A172 (cell line): ENCODE measurements around the gene JARID2. TPM values are rescaled to one million over a fixed set of nuclear protein-coding genes. Genes with fewer than 3 reads are reported as not detected.

Experiments used
- DNase-seq: peaks from one replicate; pipeline ENCODE4 v3.0.0-alpha.2; 2015; ENCODE audit warnings: low spot score
- total RNA-seq: library from RNA; depleted of rRNA; stranded (reverse); fragments of >200 nt; shearing (Covaris generic); gene quantifications from 2 replicates; pipeline ENCODE4 v1.2.3, GENCODE V29; 2014

The JARID2 gene
- total RNA-seq, 1 experiment from 2014 or later = 5.4 TPM

DNA sequence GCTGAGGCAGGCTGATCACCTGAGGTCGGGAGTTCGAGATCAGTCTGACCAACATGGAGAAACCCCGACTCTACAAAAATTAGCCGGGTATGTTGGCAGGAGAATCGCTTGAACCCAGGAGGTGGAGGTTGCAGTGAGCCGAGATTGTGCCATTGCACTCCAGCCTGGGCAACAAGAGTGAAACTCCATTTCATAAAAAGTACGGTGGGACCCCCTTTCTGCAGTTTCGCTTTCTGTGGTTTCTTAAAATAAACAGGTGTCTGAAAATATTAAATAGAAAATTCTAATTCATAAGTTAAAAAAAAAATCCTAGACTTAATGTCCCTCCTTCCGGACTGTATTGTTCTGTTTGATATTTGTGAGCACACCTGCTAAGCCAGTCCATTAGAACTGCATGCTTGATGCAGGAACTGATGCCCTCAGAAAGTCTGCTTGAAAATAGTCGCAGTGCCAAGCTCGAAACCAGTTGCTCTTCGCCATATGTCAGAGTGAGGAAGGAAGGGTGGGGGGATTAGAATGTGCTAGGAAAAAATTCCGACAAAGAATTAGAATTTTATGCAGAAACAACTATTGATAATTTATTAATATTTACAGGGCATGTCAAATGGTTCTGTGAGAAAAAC, 85.9 kb downstream of the JARID2 start:
- no peak for DNase-seq

DNA sequence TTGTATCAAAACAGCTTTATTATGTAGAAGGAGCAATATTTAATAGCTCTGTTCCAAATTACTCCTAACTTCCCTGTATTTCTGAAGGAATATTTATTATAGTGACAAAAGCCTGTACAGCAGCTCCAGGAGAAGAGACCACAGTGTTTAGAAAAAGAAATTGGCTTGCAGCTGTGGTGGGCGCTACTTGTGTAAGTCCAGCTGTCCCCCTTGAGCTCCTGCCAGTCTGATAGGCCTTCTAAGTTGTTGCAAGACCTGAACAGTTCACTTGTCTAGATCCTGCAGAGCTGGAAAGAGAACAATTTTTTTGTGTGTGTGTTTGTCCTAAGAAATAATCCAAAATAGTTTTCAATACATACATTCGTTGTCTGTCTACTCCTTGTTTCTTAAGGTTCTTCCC, 86.6 kb downstream of the JARID2 start:
- DNase-seq = no peak

DNA sequence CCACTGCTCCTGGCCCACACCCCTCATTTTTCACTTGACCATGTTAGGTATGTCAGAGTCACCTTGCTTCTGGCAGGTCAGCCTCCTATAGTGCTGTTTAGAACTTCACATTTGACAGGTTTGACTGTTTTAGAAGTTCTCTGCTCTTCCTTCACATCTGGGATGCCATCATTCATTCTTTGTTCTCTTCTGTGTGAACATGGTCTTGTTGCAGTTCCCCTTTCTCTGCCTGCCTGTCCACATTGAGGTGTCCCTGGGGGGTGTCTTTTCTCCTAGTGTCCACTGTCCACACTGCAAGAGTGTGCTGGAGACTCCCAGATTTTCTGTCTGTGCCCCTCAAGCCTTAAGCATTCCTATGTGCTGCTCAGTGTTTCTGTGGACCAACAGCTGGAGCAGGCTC, 89.5 kb downstream of the JARID2 start:
- DNase-seq = no peak

- no peak for DNase-seq
Measured at GRCh38 chr6:15335916-15336315, 90.0 kb downstream of the JARID2 start.

DNA sequence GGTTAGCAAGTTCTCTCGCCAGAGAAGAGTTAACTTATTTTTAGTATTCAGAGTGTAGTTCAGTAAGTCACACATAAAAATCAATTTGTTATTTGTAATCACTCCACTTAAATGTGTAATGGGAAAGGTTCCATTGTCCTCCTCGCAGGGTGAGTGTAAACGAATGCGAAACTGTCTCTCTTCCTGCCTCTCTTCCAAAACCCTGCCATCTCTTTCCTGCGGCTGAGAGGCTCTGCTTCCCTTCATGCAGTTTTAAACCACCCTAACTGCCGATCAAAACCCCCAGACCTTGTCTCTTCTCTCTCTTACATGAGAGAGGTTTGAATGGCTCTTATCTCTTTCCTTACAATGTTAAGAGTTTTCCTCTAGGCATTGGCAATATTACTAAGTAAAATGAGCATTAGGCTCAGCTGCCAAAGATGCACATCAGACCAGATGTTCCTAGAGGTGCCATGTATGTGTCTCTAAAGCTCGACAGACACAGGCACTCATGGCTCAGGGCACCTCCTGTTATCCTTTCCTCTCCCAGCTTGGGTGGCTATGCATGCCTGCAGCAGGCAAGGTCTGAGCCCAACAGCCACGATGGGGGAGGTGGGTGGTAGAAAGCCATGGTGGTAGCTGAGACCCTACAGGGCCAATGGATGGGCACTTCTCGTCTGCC, 91.2 kb downstream of the JARID2 start:
- no peak for DNase-seq

DNA sequence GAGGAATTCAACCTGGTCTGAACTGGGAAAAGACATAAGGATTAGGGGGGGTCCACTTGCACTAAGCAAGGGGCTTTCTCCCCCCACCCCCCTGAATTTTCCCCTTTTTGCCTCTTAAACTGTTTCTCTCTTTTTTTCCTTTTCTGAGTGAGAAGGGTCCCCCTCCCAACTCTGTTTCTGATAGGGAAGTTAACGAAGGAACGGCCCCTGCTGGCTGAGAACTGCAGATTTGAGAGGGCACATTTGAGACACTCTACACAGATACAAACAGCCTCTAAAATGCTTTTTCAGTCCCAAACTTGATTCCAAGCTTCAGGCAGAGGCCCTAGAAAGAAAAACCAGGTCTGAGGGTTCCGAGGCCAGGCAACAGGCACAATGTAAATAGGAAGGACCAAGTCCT, 91.7 kb downstream of the JARID2 start:
- no peak for DNase-seq

GRCh38 chr6:15338476-15338875, 92.6 kb downstream of the JARID2 start:
- no peak for DNase-seq

DNA sequence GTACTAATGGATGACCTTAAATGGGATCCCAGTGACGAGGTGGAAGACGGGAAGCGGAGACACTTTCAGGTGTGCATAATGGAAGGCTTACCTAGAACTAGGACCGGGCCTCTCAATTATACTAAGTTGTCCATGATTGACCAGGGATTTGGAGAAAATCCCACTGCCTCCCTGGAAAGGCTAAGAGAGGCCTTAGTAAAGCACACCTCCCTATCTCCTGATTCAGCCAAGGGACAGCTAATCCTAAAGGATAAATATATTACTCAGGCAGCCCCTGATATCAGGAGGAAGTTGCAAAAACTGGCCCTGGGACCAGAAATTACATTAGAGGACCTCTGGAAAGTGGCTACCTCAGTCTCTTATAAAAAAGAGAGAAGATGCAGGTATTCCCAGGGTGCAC, 93.2 kb downstream of the JARID2 start:
- DNase-seq = no peak

- DNase-seq = no peak
Measured at GRCh38 chr6:15340105-15340601, 94.3 kb downstream of the JARID2 start.

GRCh38 chr6:15340775-15341174, 94.9 kb downstream of the JARID2 start:
- DNase-seq = no peak

- no peak for DNase-seq
Measured at GRCh38 chr6:15341311-15342001, 95.6 kb downstream of the JARID2 start.

GRCh38 chr6:15342114-15342513, 96.2 kb downstream of the JARID2 start:
- DNase-seq = no peak

DNA sequence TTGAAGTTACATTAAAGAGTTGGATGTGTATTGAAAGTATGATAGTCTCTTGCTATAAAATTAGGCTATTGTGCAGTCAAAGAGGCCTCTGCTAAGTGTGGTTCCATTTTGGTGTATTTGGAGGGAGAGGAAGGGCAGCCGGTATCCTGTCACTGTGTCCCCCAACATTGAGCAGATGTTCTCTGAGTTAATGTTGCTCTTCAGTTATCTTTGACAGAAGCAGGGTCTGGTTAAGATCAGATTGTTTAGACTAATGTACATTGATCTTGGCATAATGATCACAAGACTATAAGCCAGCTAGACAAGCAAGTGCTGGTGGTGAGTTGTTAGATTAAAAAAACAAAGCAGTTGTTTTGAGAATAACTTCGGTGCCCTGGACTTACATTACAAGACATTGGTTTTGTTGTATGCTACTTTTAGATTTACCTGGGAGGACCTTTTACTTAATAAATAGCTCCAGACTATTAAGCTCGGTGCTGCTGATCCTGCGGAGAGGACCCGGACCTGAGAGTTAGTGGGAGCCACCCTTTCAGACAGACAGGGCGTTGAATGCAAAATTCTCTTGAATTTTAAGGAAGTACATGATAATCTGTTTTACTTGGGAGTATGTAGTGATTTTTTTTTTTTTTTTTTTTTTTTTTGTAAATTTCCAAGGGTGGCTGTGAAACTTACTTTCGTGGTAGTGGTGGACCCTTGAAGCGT, 97.8 kb downstream of the JARID2 start:
- DNase-seq = no peak

GRCh38 chr6:15344192-15344519, 98.3 kb downstream of the JARID2 start:
- DNase-seq = no peak

DNA sequence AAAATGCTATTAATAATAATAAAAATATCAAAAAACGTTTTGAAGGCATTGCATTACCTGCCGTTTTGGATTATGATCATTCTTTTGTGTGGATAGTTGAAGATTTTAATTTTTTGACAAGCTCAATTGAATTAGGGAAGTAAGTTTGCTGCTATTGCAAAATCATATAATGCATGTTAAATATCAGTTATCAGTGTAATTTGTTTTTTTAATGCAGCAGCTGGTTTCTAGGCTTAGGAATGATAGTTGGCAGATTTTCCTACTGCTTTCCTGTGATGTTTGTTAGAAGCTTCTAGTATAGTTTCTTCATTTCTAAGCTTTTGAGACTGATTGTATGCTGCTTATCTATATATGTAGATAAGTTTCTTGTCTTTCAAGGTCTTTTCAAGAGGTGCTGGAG, 99.0 kb downstream of the JARID2 start:
- DNase-seq = no peak

- no peak for DNase-seq
Measured at GRCh38 chr6:15346315-15346714, 100.4 kb downstream of the JARID2 start.

GRCh38 chr6:15348528-15348927, 102.7 kb downstream of the JARID2 start:
- DNase-seq = no peak

GRCh38 chr6:15349379-15349778, 103.5 kb downstream of the JARID2 start:
- DNase-seq = no peak

DNA sequence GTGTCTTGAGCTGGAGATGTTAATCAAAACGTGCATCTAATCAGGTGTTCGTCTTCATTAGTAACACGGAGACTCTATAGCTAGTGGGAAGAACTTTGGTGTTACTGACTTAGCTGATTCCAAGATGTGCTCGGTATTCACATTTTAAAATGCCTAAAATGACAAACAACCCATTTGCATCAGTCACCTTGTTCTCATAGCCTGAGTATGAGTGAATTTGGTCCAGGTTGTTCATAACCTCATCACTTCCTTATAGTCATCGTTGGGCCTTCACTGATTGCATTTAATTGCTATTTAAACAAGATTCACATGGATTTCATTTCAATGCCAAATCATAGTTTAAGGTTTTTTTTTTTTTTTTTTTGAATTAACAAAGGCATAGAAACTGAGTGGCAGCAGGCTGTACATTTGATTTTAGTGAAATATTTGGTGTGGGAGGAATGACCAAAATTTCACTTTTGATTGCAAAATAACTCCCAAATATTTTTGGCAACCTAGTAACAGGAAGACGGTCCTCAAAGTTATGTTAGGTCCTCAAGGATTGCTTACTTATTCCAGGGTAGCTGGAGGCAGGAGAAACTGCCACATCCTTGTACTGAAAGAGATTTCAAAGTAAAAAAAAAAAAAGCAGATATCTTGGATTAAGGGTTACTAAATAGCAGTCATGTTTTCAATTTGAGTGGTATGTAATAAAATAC, 104.7 kb downstream of the JARID2 start:
- no peak for DNase-seq

- DNase-seq = peak; percentile 46
Measured at GRCh38 chr6:15351631-15352030, 105.8 kb downstream of the JARID2 start.

DNA sequence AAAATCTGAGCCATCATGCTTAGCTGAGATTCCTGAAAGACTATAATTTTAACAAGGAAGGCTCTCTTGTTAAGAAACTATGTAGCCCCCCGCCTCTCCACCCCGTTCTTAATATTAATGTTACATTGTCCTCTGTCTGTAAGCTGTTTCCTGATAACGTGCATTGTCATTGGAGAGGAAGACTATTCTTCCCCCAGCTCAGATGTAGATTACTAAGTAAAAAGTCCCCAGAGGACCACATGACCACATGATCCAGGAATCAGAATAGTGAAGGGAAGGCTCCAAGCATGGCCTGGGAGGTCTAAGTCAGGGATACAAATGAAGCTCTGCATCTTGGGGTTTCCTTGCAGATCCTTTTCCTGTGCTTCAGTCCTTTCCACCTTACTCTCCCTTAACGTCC, 106.4 kb downstream of the JARID2 start:
- no peak for DNase-seq

DNA sequence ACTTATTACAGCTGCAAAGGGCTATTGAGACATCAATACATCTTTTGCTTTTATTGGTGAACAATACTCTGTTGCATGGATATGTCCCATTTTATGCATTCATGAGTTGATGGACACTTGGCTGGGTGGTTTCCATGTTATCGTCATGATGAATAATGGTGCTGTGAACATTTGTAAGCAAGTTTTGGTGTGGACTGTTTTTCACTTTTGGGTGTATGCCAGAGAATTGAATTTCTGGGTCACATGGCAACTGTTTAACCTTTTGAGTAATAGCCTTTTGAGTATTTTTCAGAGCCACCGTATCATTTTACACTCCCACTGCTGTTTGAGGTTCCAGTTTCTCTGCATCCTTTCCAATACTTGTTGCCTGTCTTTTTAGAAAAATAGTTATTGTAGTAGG, 107.0 kb downstream of the JARID2 start:
- DNase-seq = no peak
